Measurements from ENCODE around the gene DGUOK. TPM values are rescaled to one million over a fixed set of nuclear protein-coding genes. Genes with fewer than 3 reads are reported as not detected.
A peak's percentile ranks its signal among the peaks of the same experiment; 100 is the strongest.

The DGUOK gene
- total RNA-seq, 2 donors from 2014 or later: 25.2 to 33.7 TPM

- DNase-seq: no peak
- intact Hi-C loops (cut with DNase I): no loop called here
- no peak for ATAC-seq
Observed at GRCh38 chr2:73986085-73986681, 59.5 kb downstream of the DGUOK start.

- intact Hi-C loops (cut with DNase I): no loop called here
- ATAC-seq (peak; percentile 42 to 64), DNase-seq (no peak)
Observed at GRCh38 chr2:73987109-73987947, 60.6 kb downstream of the DGUOK start.

- DNase-seq: no peak
- ATAC-seq: no peak
- intact Hi-C loops (cut with DNase I): no loop called here
Observed at GRCh38 chr2:73987948-73988700, 61.4 kb downstream of the DGUOK start.

DNA sequence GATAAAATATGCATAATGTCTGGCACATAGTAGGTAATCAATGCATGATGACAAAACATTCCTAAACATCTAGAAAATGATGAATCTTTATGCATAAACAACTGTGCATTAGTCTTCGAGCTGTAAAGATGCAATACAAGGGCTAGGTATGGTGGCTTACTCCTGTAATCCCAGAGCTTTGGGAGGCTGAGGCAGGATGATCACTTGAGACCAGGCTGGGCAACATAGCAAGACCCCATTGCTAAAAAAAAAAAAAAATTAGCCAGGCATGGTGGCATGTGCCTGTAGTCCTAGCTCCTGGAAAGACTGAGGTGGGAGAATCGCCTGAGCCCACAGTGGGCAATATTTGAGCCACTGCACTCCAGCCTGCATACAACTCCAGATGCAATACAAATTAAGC lies 63.3 kb downstream of the DGUOK start:
- ATAC-seq: no peak
- intact Hi-C loops (cut with DNase I): no loop called here
- DNase-seq: no peak

DNA sequence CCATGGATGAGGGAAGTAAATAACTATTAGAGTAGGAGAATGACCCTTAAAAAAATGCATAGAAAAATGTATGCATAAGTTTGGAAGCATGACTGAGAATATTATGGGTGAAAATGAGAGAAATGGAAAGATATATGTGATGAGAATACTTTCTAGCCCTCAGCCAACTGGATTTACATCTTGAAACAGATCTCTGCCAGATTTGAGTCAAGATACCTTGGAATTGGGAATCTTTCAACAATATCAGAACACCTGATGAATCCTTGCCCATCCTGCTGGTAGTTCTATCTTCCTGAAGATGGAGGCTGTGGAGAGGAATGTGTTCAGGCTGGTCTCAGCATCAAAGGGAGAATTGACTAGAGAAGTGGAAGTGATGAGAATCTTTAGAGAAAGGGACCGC lies 63.9 kb downstream of the DGUOK start:
- ATAC-seq (no peak), DNase-seq (no peak)
- intact Hi-C loops (cut with DNase I): no loop called here

DNA sequence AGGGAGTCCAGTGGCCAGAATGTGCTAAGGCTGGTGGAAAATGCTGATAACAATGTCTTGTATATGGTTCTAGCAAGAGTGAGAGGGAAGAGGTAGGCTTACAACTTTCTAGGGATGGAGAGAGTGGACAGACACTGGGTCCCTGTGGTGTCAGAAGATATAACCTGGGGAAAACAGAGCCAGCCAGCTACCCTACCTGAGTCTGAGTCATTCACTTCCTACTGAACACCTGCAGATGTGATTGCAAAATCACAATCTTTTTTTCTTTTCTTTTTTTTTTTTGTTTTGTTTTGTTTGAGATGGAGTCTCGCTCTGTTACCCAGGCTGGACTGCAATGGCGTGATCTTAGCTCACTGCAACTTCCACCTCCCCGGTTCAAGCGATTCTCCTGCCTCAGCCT lies 65.4 kb downstream of the DGUOK start:
- intact Hi-C loops (cut with DNase I): no loop called here
- DNase-seq (no peak), ATAC-seq (no peak)

GRCh38 chr2:73993376-73993775 lies 66.7 kb downstream of the DGUOK start:
- intact Hi-C loops (cut with DNase I): no loop called here
- DNase-seq (no peak), ATAC-seq (no peak)

DNA sequence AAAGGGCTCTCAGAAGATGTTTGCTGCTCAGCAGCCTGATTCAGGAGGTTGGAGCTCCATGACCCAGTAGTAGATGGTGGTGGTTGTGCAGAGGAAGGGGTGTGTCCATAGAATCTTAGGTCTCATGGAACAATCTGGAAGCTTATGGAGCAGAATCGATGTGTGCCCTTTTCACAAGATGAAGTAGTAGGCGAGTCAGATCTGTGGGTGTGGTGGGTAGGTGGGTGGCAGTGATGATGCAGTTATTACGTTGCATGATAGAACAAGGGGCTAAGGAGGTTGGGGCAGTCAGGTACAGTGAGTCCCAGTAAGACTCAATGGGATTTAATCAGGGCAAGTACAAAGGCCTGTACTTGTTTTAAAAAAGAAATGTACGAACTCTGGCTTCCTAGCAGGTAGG lies 67.1 kb downstream of the DGUOK start:
- DNase-seq (no peak), ATAC-seq (no peak)
- intact Hi-C loops (cut with DNase I): no loop called here

GRCh38 chr2:73994178-73994831 lies 67.6 kb downstream of the DGUOK start:
- ATAC-seq (peak in 1 of 2 donors; percentile 16), DNase-seq (no peak)
- intact Hi-C loops (cut with DNase I): no loop called here

- no peak for ATAC-seq
- intact Hi-C loops (cut with DNase I): no loop called here
Observed at GRCh38 chr2:73995810-73996209, 69.1 kb downstream of the DGUOK start.

GRCh38 chr2:73997813-73998212 lies 71.1 kb downstream of the DGUOK start:
- DNase-seq: no peak
- intact Hi-C loops (cut with DNase I): no loop called here
- ATAC-seq: no peak

More at GRCh38 chr2:73995810-73996209, 69.1 kb downstream of the DGUOK start:
- no peak for DNase-seq

GRCh38 chr2:73998451-73998850 lies 71.8 kb downstream of the DGUOK start:
- intact Hi-C loops (cut with DNase I): no loop called here
- no peak for DNase-seq
- no peak for ATAC-seq

GRCh38 chr2:73998933-73999332 lies 72.3 kb downstream of the DGUOK start:
- no peak for DNase-seq
- no peak for ATAC-seq
- intact Hi-C loops (cut with DNase I): no loop called here

DNA sequence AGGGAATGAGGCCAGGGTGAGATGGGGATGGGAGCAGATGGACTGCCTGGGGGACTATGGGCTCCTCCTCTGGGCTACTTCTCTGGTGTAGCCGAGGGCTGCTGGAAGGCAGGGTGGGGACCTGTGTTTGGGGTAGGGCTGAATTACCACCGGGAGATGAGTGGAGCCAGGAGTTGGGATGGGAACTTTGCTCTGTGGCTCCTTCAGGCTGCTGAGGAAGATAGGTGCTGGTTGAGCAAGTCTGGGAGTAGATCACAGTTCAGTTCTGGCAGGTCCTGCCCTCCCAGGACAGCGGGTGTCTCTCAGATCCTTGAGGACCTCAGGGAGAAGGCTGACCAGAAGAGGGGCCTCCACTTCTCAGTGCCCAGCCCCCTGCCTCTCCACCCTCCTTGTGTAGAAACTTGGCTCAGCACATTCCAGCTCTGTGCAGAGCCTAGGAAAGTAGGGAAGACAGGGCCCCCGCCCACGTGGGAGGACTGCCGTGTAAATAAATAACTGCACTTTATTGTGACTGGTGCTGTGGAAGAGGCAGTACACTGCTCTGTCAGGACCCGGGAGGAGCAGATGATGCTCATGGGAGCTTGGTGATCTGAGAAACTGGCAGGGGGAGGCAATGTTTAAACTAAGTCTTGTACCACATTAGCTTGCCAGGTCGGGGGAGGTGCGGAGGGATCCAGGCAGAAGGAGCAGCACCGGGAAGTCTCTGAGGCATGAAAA lies 73.4 kb downstream of the DGUOK start:
- no peak for ATAC-seq

GRCh38 chr2:74000666-74001065 lies 74.0 kb downstream of the DGUOK start:
- intact Hi-C loops (cut with DNase I): no loop called here
- ATAC-seq (no peak), DNase-seq (no peak)

More for the DNA sequence above, 73.4 kb downstream of the DGUOK start:
- intact Hi-C loops (cut with DNase I): no loop called here
- DNase-seq: no peak

DNA sequence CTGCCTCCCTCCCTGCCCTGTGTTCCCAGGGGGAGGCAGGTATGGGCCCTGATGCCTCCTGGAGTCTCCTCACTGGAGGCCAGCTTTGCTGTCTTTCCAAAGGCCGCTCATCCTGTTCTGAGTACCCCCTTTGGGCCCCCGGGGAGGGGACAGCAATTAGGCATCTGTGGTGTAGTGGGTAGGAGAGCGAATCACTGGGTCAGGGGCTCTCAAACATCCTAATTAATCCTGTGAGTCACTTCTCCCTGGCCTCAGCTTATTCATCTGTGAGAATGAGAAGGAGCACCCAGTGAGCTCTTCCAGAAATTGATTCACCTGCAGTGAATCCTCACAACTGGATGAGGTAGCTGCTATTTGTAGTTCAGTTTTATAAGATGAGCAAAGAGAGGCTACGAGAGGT lies 74.4 kb downstream of the DGUOK start:
- ATAC-seq: no peak
- intact Hi-C loops (cut with DNase I): no loop called here
- DNase-seq: no peak

DNA sequence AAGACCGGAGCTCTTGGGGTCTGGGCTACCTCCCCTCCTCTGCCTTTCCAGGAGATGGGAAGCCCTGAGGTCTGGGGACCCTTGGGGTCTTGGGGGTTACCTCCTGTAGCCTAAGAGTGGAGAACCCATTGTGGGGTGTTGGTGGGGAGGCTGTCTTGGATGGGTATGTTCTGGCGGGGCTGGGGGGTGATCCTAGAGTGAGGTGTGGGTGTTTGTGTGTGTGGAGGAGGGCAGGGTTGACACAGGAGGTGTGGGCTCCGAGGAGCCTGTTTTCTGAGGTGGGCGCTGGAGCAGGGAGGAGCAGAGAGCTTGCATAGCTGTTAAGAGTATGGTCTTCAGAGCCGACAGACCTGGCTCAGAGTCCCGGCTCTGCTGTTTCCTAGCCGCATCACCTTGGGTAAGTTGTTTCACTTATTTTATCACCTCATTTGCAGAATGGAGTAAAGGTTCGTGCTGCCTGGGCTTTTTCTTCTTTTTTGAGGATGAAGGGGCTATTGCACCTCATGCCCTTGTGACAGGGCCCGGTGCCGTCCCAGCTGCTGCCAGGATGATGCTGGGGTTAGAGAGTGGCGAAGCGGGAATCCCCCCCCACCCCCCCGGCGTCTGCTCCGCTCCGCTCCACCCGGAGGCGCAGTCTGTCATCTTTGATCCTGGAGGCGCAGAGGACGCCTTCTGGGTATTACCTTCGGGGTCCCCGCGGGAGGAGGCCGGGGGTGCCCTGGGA lies 75.3 kb downstream of the DGUOK start:
- DNase-seq: no peak
- intact Hi-C loops (cut with DNase I): no loop called here
- ATAC-seq: no peak
